Stimulated activated naive CD8-positive, alpha-beta T cell treated with anti-CD3 and anti-CD28 coated beads, Interleukin-15, Interleukin-2, amounts not matched to agents 100 U/mL and 50 U/mL, for 24 hours (primary cell): Measurements from ENCODE around the gene MEIS1.

Source experiments
- ATAC-seq: fragments of 150-1000 bp; cut with Tn5 transposase; one replicate; pipeline ENCODE4 v1.10.0; 2021
- DNase-seq: peaks from one replicate; pipeline ENCODE4 v3.0.0; 2021

The MEIS1 gene

DNA sequence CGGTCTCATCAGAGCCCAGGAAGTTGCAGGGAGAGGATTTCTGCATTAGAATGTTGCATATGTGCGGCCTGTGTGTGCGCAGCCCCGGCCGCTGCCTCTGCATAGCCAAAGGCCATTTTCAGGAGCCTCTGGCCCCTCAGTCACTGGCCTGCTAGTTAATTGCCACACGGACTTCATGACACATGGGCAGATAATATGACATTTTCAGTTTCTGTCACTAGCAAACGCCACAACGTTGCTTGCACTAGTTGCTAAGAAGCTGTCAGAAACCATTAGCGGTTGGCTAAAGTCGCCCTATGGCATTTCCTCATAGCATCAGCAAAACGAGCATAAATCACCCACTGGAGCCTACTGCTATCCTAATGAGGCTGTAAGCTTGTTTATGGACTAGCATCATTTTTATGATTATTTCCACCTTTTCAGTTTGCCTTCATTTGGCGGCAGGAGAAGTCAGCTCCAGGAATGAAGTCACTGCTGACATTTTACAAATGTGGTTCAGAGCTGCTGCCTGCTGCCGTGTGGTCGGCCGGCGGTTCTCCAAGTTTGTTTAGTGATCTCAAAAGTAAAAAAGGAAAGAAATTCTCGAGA lies 73.7 kb downstream of the MEIS1 start:
- DNase-seq (no peak), ATAC-seq (no peak)

DNA sequence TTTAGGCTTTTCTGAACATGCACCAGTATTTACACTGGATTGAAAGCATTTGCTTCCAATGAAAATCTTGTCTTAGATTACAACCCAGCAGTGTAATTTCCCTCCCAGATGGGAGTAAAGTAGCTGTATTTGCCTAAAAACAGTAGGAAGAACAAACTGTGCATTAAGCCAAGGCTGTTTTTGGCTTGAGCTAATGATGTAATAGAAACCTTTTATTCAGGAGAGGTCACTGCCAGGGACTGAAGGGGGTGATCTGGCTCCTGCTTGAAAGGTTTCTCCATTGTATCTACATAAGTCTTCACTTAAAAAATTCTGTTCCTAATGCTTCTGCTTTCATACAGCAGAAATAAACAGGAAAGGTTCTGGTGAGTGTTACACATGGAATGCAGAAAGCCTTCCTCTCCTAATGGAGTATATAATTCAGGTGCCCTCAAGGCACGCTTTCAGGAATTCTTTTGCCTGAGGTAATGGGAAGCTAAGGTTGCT lies 74.4 kb downstream of the MEIS1 start:
- no peak for ATAC-seq
- DNase-seq, result no peak

DNA sequence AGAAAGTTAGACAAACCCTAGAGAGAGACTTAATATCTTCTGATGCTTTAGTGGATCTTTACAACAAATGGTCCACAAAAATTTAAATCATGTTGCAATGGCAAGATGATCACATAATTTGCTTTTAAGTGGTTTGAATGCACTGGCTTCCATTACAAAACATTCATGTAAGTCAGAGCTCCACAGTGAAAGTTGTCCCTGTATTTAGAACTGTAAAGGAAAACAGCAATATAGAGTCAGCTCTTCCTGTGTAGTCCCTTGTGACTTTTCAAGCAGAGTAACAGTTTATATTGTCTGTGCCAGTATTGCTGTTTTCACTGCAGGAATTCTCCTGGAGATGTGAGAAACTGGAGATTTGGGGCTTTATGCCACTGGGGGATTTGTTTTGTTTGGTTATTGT lies 77.7 kb downstream of the MEIS1 start:
- ATAC-seq, result no peak
- no peak for DNase-seq

DNA sequence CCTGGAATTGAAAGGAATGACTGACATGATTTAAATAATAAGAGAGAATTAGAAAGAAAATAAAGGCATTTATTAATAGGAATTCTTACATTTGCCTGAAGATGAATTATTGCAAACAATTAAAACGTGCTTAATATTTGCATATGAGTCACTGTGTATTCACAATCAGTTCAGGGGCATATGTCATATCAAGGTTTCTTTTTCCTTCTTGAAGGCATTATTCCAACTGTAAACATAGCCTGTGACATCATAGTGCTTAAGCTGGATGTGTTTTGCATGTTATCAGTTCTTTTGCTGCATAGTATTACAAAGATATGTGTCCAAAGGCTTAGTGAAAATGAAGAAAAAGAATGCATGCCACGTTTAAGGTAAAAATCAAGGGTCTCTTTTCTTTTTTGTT lies 80.8 kb downstream of the MEIS1 start:
- DNase-seq (no peak), ATAC-seq (no peak)

DNA sequence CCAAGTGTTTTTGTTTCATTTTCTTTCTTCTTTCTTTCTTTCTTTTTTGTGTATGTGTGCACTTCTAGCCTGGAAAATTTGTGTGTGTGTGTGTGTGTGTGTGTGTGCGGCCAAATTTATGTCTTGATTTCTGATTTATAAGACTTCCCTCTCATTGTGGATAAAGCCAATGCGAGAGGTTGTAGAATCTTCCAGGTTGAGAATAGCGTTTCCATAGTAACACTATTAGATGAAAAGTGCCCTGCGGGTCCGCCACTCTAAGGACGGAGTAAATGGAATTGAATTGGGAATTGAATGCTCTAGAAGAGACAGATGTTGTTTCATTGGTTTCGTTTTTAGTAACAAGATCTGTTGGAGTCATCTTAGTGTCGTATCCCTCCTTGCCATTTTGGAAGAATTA lies 81.6 kb downstream of the MEIS1 start:
- no peak for DNase-seq
- ATAC-seq, result no peak

DNA sequence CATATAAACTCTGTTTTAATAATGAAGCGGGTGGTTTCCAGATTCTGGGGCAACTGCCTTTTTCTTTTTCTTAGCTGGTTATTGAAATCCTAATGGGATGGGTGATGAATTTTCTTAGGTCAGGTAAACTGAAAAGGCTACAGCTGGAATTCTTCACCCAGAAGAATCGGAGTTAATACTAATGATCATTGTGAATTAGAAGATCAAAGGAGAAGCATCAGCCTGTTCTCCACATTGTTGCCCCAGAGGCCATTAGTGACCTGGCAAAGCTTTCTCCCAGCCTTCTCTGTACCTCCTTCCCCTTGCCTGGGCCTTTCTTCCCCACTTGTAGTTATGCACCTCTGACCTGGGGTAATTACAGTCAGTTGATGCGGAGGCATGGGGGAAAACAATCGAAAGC lies 82.8 kb downstream of the MEIS1 start:
- ATAC-seq, result no peak
- no peak for DNase-seq

DNA sequence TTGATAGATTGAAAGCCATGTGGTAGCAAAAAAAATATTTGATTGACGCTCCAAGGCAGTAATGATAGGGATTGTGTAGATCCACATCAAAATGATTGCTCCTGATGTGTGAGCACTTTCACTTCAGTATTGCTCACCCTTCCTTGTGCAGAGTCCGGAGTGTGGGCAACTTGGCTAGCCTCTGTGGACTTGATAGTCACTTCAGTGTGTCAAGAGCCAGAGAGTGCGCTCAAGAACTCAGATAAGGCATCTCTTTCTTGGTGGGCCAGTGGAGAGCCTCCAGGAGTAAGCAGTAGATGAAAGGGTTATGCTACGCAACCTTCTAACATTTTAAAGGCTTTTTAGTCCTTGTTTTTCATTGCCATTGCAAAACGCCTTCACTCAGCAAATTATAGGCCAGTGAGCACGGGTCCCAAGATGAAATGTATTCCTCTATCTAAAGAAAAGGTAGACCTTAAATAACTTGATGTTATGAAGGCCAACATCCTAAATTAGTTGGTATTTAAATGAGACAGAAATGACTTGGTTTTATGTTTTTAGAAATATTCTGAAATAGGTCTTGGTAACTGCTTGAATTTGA lies 84.4 kb downstream of the MEIS1 start:
- no peak for DNase-seq
- ATAC-seq, result no peak

DNA sequence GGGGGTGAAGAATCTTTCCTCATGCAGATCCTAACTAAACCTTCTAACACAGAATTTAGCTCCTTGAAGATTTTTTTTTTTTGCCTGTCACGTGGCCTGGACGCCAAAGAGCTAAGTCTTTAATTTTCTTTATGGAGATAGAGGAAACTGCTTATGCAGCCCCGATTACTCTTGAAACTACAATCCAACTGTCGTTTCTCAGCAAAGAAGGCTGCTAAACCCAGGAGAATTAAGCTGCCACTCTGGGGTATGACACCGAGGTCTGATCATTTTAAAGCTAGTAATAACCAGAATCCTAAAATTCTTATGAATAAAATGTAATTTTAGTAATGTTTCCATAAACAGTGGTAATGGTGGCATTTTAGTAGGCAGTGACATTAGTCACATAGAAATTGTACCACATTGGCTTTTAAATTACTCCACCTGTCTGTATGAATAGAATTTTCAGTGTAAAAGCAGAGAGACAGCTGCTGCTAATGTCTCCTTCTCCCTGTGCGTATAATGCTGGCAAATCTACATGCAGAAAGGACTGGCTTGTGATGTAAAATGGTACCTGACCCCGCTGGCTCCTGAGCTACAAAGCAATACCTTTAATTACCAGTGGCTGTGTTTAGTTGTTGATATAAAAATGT lies 86.5 kb downstream of the MEIS1 start:
- DNase-seq (no peak), ATAC-seq (no peak)

DNA sequence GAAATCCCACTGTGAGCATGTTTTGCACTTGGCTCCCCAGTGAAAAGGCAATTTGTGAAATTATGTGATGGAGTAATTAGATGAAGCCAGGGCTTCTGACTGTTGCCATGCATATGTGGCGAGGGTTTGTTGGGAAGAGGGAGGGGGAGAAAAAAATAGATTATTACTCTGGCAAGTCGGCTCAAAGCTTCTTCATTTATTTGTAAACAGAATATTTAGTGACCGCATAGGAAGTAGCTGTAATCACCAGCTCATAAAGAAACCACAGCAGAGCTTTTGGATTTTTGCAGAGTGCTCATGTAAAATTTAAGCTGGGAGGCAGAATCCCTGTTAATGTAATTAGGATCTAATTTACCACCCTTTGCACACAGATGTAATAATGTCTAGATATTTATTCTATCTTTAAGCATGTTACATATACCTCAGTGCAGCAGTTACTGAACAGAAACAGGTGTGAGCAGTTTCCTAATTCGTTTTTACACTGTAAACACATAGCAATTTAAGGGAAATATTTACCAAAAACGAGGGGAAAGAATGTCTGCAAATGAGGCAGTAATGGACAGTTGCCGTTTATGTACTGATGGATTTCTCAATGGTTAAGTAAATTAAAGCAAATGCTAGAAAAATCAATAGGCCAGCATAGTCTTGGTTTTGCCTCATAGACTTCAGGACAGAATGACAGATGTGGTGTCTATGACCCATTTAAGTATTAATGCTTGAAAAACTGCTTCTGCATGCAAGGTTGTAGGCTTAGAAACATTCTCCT lies 87.9 kb downstream of the MEIS1 start:
- DNase-seq, result no peak
- ATAC-seq, result no peak

DNA sequence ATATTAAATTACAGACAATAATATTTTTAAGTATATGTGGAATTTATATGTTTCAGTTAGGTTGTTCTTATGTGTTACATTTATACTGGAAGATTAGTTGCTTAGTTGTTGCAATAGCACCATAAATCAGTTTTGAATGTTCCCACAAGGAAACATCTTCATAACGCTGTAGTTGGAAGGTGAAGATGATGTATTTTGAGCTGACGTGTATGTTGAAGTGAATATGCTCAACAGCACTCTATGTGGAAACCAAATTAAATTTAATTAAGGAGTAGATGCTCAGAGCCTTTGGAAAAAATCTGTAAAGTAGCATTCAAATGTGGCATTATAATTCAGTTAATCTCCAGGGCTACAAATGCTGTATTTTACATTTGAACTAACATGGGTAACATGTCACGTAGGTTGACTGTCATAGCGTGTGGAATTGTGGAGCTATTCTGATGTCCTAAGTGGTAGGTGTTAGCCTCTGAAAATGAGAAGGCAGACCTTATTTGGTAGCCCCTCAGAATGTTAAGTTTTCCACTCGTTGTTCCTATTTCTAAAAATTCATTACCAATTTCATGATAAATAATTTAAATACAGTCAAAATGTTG lies 88.5 kb downstream of the MEIS1 start:
- DNase-seq (no peak), ATAC-seq (no peak)

DNA sequence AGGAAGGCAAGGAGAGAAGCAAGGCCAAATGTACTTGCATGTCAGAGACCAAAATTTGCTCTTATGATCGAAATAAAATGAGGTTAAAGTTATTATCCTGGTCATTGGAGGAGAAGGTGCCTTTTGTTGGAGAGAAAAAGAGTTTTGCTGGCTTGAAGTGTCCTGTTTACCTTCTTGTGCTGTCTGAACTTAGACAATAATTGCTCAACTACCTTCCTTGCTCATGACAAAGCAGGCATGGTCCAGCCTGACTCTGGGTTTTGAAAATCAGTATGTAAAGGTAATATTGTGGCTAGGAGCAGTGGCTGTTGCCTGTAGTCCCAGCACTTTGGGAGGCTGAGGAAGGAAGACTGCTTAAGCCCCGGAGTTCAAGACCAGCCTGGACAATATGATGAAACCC lies 89.1 kb downstream of the MEIS1 start:
- DNase-seq, result no peak
- ATAC-seq, result no peak

DNA sequence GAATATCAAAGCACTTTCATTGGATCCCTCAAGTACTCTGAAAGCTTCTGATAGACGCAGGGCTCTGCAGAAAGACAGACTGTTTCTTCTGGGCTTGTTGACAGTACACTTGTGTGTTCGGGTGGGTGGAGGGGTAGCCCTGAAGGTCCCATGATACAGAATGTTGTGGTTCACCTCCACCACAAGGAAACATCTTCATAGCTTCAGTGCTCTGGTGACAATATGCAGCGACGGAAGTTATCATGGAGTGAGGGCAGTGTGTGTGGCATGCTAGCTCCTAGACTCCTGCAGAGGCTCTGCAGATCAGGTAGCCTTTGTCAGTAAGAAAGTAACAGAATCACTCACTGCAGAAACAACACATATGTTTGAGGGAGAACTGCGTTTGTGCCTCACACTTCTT lies 90.7 kb downstream of the MEIS1 start:
- ATAC-seq (no peak), DNase-seq (no peak)

DNA sequence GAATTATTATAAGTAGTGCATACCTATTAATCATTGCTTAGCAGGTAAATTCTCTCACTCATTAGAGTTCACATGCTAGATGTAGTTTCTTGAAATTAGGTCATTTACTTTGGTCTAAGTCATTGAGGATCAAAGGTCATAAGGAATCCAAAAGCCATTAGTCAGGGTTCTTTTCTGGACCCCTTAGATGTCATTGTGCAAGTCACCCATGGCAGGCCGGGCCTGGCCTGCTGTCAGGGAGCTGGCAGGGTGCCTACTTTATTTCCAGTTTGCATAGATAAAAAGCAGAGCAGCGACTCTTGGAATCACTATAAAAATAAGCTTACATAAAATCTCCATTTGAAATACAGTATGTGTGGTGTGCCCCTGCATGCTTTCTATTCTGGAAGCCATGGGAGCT lies 91.3 kb downstream of the MEIS1 start:
- ATAC-seq, result no peak
- DNase-seq, result no peak

DNA sequence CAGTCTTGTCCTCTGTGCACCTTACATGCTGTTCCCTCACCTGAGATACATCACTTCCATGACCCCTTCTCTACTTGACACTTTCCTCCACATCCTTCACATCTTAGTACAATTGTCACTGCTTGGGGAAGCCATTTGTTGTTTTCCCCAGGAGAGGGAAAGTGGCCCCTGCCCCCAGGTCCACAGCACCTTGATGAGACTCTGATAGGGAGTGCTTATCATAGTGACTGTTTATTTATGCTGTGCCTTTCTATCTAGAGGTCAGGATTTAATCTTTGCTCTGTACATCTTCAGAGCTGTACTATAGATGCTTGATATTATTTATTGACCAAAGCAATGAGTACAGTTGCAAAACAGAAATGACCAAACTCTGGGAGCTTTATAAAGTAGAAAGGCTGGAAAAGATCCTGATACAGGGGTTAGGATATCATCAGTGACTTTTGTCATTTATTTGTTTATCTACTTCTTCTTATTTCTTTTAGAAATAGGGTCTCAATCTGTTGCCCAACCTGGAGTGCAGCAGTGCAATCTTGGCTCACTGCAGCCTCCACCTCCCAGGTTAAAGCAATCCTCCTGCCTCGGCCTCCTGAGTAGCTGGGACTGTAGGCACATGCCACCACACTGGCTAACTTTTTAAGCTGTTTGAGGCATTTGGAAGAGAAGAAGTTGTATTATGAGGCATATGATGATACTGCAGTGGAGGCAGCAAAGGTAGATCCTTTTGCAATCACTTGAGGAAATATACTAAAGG lies 94.2 kb downstream of the MEIS1 start:
- ATAC-seq (no peak), DNase-seq (no peak)

DNA sequence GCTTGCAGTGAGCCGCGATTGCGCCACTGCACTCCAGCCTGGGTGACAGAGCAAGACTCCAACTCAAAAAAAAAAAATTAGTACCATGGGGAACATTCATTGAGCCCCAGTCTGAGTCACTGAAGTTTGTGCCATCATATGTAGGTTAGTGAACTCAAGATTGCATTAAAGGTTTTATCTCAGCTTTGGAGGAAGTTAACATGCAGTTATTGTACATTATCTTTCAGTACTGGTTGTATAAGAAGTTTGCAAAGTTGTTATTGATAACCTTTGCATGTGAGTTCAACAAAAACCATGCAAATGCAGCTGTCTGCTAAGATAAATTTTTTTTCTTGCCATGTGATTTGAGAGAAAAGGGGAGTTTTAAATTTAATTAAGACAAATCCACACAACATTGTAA lies 95.7 kb downstream of the MEIS1 start:
- ATAC-seq (no peak), DNase-seq (no peak)

DNA sequence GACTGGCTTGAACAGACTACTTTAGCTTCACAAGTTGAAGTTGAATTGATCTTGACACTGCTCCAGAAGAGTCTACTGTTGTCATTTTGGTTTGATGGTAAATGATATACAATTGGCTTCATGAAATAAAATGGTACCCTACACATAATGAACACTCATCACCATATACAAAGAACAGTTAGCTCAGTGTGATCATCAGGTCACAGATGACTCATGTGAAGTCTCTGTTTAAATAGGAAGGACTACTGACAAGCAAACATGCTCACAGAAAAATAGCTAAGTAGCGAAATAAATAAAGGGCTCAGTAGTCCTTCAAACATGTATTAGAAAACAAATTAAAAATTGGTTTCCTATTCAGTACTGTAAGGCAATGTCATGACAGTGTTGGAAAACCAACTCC lies 96.2 kb downstream of the MEIS1 start:
- ATAC-seq (no peak), DNase-seq (no peak)

DNA sequence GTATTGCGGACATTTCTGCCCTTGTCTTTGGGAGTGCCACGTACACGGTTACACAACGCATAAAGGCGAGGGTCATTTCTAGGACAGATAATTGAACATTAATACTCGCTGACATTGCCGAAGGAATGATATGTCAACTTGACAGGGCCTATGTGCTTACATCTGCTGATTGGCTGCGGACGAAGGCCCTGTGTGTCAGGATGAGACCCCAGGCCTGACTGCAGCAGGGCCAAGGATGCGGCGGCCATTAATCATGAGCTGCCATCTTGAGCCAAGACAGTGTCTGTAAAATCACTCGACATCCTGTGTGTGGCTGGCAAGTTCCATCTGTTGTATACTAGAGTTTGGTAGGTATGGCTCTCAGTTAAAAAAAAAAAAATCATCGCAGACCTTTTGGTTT lies 96.6 kb downstream of the MEIS1 start:
- DNase-seq (no peak), ATAC-seq (no peak)

DNA sequence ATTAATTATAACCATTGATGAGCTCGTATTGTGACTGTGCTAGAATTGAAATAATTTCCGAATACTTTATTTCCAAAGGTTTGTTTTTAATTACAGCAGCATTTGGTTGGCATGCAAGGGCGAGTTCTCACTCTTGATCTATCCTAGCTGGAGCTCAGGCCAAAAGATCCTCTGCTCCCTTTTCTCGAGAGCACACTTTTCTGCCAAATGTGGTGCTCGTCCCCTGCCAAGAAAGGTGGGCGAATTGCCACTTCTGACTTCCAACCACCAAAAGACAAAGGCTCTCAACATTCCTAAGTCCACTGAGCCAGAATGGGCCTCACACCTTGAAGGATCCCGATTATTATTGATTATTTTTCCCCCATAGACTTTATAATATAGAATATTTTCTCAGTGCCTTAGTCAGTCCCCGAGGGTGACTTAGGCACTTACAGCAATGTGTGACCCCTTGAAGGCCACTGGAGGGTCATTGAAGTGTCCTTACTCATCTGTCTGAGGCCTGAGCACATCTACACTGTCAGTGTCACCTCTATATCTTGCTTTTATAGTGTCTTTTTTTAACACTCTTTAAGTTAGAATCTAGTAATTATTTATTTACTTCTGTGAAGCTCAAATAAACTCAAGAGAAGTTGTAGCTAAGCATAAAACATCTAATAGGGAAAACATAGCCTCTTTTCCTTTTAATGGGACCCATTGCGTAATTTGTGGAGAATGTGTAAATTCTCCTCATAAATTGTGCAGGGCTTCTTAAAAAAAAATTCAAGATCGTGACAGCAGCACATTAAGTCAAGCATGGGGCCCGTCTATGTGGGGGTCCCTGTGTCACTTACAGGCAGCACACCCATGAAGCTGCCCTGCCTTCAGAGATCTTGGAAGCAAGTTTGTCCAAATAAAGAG lies 98.3 kb downstream of the MEIS1 start:
- ATAC-seq, result no peak
- no peak for DNase-seq

DNA sequence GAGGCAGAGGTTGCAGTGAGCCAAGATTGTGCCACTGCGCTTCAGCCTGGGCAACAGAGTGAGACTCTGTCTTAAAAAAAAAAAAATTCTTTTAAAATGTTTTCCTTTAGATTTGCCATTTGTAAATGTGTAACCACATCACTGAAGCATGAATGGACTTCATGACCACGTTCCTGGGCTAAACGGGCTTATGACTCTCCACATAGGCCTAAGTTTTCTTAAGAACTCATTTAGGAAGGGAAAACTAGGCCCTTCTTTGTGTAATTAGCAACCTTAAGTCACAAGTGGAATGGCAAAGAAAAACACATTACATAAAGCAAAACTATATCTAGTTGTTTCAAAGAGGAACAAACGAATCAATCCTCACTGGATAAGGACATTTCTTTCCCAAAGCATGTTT lies 99.5 kb downstream of the MEIS1 start:
- no peak for DNase-seq
- ATAC-seq, result no peak

DNA sequence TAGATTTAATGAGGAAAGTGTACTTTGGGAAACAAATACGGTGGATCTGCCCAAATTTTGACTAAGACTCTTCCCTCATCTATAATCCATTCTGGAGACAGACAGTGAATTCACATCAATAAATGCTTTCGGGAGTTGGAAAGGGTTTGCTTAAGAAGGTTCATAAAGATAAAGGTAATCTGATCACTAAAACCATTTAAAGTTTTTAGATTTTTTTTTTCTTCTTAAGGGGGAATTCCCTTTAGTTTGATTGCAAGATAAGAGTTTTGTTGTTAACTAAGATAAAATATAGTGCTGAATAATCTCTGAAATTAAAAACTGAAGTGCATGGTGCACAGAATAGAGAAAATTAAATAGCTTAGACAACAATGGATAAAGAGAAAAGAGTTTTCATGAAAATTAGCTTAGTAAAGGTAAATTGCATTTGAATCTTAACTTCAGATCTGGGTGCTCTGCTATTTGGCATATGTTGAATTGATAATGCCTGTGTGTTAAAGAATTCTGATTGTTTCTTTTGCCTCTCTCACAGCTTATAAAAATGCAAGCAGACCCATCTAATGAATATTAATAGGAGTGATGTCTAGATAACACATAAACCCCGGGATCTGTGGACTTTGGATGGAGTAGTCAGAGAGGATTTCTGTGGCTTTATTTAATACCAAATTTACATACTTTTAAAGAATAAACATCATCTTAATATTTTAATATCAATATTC lies 100.8 kb downstream of the MEIS1 start:
- DNase-seq (no peak), ATAC-seq (no peak)

DNA sequence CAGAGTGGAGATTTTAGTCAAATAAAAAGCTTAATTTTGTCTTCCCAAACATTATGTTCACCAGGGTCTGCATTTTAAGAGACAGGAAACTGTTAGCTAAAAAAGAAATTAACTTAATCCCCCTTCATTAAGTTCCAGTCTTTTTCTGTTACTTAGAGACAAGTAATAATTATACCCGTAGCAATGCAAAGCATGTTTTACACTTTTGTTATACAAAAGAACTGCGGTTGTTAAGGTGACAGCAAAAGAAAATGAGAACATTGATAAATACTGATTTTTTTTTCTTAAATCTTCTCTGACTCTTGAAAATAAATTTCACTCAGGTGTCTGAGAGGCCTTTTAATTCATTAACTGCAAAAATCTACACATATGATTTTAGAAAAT lies 101.4 kb downstream of the MEIS1 start:
- DNase-seq (no peak), ATAC-seq (no peak)
